Cardiac fibroblast (primary cell): ENCODE results near the gene DCP1B.

Experiments
- DNase-seq, 2 donors: peaks; one replicate each; pipeline versions ENCODE4 v3.0.0 to v3.0.0-alpha.2; 2010; ENCODE audit warnings: low read depth in 2 of 2
- H3K4me3 ChIP-seq, 2 donors: replicated peaks in 1 of 2; 1 replicate in 1 of 2; 2 replicates in 1 of 2; pipeline ENCODE4 v1.5.1; 2011; ENCODE audit warnings: low read depth in 2 of 2, low read length in 2 of 2, mild to moderate bottlenecking in 2 of 2, moderate library complexity in 1 of 2
- CTCF ChIP-seq: IDR thresholded peaks from one replicate; pipeline ENCODE4 v1.5.1; 2011; ENCODE audit warnings: low read depth, mild to moderate bottlenecking, low read length, inconsistent platforms

The DCP1B gene

GRCh38 chr12:2004113-2004929 lies at the start of gene DCP1B:
TSS of gene DCP1B (minus strand) at chr12:2004457. CDS start at chr12:2004431, 26 bp downstream.
- peak within 1 kb of the TSS; percentile 98 to 99 for H3K4me3 ChIP-seq
- no peak for TF ChIP-seq CTCF

GRCh38 chr12:2053691-2054090 lies 49.4 kb upstream of the DCP1B start:
- no peak for TF ChIP-seq CTCF
- peak in 1 of 2 donors; percentile 30 for DNase-seq
- H3K4me3 ChIP-seq, result peak overlapping the region; percentile 39 to 54

More at GRCh38 chr12:2004113-2004929, at the start of gene DCP1B:
- DNase-seq, result peak; percentile 97 to 99

GRCh38 chr12:2052826-2053678 lies 48.8 kb upstream of the DCP1B start, which contains the start of gene CACNA1C:
TSS of gene CACNA1C (plus strand) at chr12:2052987. CDS start at chr12:2053563, 576 bp downstream.
- DNase-seq, result peak; percentile 47 to 60
- peak; percentile 3 for TF ChIP-seq CTCF
- H3K4me3 ChIP-seq, result peak within 1 kb of the TSS; percentile 39 to 54

- DNase-seq, result no peak
- H3K4me3 ChIP-seq, result peak overlapping the region; percentile 30 to 34
- no peak for TF ChIP-seq CTCF
Observed at GRCh38 chr12:2051700-2052621, 47.7 kb upstream of the DCP1B start.

GRCh38 chr12:2049604-2050540 lies 45.6 kb upstream of the DCP1B start:
- no peak for TF ChIP-seq CTCF
- peak in 1 of 2 donors; percentile 58 for DNase-seq
- H3K4me3 ChIP-seq, result no peak overlapping the region
